HG03342 (cell line): ENCODE data around the gene GRK3.

ENCODE experiments used
- ATAC-seq: cut with Tn5 transposase; IDR thresholded peaks from one replicate; pipeline ENCODE4 v1.9.1; 2021; ENCODE audit warnings: mild to moderate bottlenecking, moderate library complexity; ENCODE audit not compliant: unreplicated experiment

Gene GRK3

GRCh38 chr22:25751174-25751581 is 186.7 kb downstream of the GRK3 start:
- no peak for ATAC-seq

GRCh38 chr22:25752615-25753214 is 188.2 kb downstream of the GRK3 start:
- no peak for ATAC-seq

GRCh38 chr22:25753252-25753651 is 188.8 kb downstream of the GRK3 start:
- no peak for ATAC-seq

GRCh38 chr22:25754527-25755202 is 190.2 kb downstream of the GRK3 start:
- ATAC-seq = no peak

GRCh38 chr22:25757686-25758085 is 193.2 kb downstream of the GRK3 start:
- no peak for ATAC-seq

GRCh38 chr22:25758316-25758715 is 193.8 kb downstream of the GRK3 start:
- ATAC-seq = no peak

- no peak for ATAC-seq
These were observed 195.4 kb downstream of the GRK3 start for GRCh38 chr22:25759825-25760231.

- ATAC-seq = no peak
These were observed 195.8 kb downstream of the GRK3 start for GRCh38 chr22:25760294-25760693.

- ATAC-seq = no peak
These were observed 196.5 kb downstream of the GRK3 start for GRCh38 chr22:25760848-25761595.

GRCh38 chr22:25762147-25762546 is 197.7 kb downstream of the GRK3 start:
- no peak for ATAC-seq

GRCh38 chr22:25763239-25763777 is 198.8 kb downstream of the GRK3 start:
- no peak for ATAC-seq

- no peak for ATAC-seq
These were observed 200.0 kb downstream of the GRK3 start for GRCh38 chr22:25764270-25765015.

GRCh38 chr22:25765016-25765367 is 200.5 kb downstream of the GRK3 start:
- no peak for ATAC-seq

GRCh38 chr22:25765801-25766200 is 201.3 kb downstream of the GRK3 start:
- no peak for ATAC-seq

GRCh38 chr22:25766418-25766817 is 201.9 kb downstream of the GRK3 start:
- ATAC-seq = no peak

GRCh38 chr22:25770333-25770732 is 205.9 kb downstream of the GRK3 start:
- ATAC-seq = no peak

- no peak for ATAC-seq
These were observed 207.8 kb downstream of the GRK3 start for GRCh38 chr22:25772288-25772687.

- ATAC-seq = no peak
These were observed 210.1 kb downstream of the GRK3 start for GRCh38 chr22:25774575-25775026.

GRCh38 chr22:25775531-25775930 is 211.1 kb downstream of the GRK3 start:
- no peak for ATAC-seq

- ATAC-seq = no peak
These were observed 212.9 kb downstream of the GRK3 start for GRCh38 chr22:25777411-25777810.

GRCh38 chr22:25777870-25778269 is 213.4 kb downstream of the GRK3 start:
- ATAC-seq = no peak
